SK-N-SH treated with all-trans-retinoic acid at 6 μM for 48 hours (cell line): ENCODE measurements around the gene GPNMB.

ENCODE experiments used
- ATAC-seq: fragments of 200-7000 bp; cut with Tn5 transposase; 3 replicates; pipeline ENCODE4 v1.9.1; 2020; ENCODE audit warnings: mild to moderate bottlenecking, moderate library complexity
- BACH2 ChIP-seq: fragments of 250-450 bp; sonication (Bioruptor Pico); IDR thresholded peaks from 2 replicates; pipeline ENCODE4 v1.9.0; 2021; ENCODE audit warnings: mild to moderate bottlenecking, borderline replicate concordance
- CSDC2 ChIP-seq: fragments of 250-450 bp; sonication (Bioruptor Pico); IDR thresholded peaks from 2 replicates; pipeline ENCODE4 v1.5.0; 2020; ENCODE audit warnings: mild to moderate bottlenecking, moderate library complexity
- ESRRG ChIP-seq: fragments of 250-450 bp; sonication (Bioruptor Pico); IDR thresholded peaks from 2 replicates; pipeline ENCODE4 v1.6.1; 2021; ENCODE audit warnings: mild to moderate bottlenecking
- GLIS3 ChIP-seq: fragments of 250-450 bp; sonication (Bioruptor Pico); IDR thresholded peaks from 2 replicates; pipeline ENCODE4 v1.5.0; 2020; ENCODE audit warnings: mild to moderate bottlenecking, moderate library complexity
- ISL1 ChIP-seq: fragments of 250-450 bp; sonication (Bioruptor Pico); IDR thresholded peaks from 2 replicates; pipeline ENCODE4 v2.1.2; 2022; ENCODE audit warnings: mild to moderate bottlenecking, moderate library complexity
- OSR1 ChIP-seq: fragments of 250-450 bp; sonication (Bioruptor Pico); IDR thresholded peaks from 2 replicates; pipeline ENCODE4 v1.8.0; 2022; ENCODE audit warnings: moderate library complexity, mild to moderate bottlenecking, inconsistent platforms
- RARB ChIP-seq: fragments of 250-450 bp; sonication (Bioruptor Pico); IDR thresholded peaks from 2 replicates; pipeline ENCODE4 v1.8.0; 2021; ENCODE audit warnings: mild to moderate bottlenecking, moderate library complexity
- SNAI2 ChIP-seq: fragments of 250-450 bp; sonication (Bioruptor Pico); IDR thresholded peaks from 2 replicates; pipeline ENCODE4 v1.5.0; 2020; ENCODE audit warnings: mild to moderate bottlenecking, moderate library complexity
- TCF4 ChIP-seq: fragments of 250-450 bp; sonication (Bioruptor Pico); IDR thresholded peaks from 2 replicates; pipeline ENCODE4 v1.8.0; 2021; ENCODE audit warnings: mild to moderate bottlenecking, moderate library complexity, borderline replicate concordance
- TOX ChIP-seq: fragments of 250-450 bp; sonication (Bioruptor Pico); IDR thresholded peaks from 2 replicates; pipeline ENCODE4 v1.8.0; 2021; ENCODE audit warnings: mild to moderate bottlenecking, moderate library complexity, borderline replicate concordance
- ZFP3 ChIP-seq: fragments of 250-450 bp; sonication (Bioruptor Pico); IDR thresholded peaks from 2 replicates; pipeline ENCODE4 v1.5.0; 2020; ENCODE audit warnings: mild to moderate bottlenecking, moderate library complexity
- ZFP30 ChIP-seq: fragments of 450-650 bp; formaldehyde crosslinking; IDR thresholded peaks from 2 replicates; pipeline ENCODE4 v1.5.0; 2022; ENCODE audit warnings: mild to moderate bottlenecking, moderate library complexity
- ZNF565 ChIP-seq: fragments of 450-650 bp; formaldehyde crosslinking; conservative IDR thresholded peaks from 2 replicates; pipeline ENCODE4 v1.5.0; 2020; ENCODE audit warnings: low read depth, mild to moderate bottlenecking, moderate library complexity
- ZNF70 ChIP-seq: fragments of 450-650 bp; formaldehyde crosslinking; IDR thresholded peaks from 2 replicates; pipeline ENCODE4 v1.5.0; 2020; ENCODE audit warnings: mild to moderate bottlenecking, moderate library complexity
- ZNF8 ChIP-seq: fragments of 450-650 bp; formaldehyde crosslinking; IDR thresholded peaks from 2 replicates; pipeline ENCODE4 v1.5.0; 2020; ENCODE audit warnings: mild to moderate bottlenecking, moderate library complexity
- TF ChIP-seq, protein P1 (sequence below): fragments of 250-450 bp; sonication (Bioruptor Pico); IDR thresholded peaks from 2 replicates; pipeline ENCODE4 v1.5.1; 2020; ENCODE audit warnings: low read depth, mild to moderate bottlenecking, moderate library complexity
- TF ChIP-seq, protein P2 (sequence below): fragments of 250-450 bp; sonication (Bioruptor Pico); IDR thresholded peaks from 2 replicates; pipeline ENCODE4 v1.5.1; 2021; ENCODE audit warnings: mild to moderate bottlenecking, moderate library complexity
- TF ChIP-seq, protein P3 (sequence below): fragments of 250-450 bp; sonication (Bioruptor Pico); IDR thresholded peaks from 2 replicates; pipeline ENCODE4 v1.8.0; 2020; ENCODE audit warnings: mild to moderate bottlenecking, moderate library complexity, borderline replicate concordance
- TF ChIP-seq, protein P4 (sequence below): fragments of 250-450 bp; sonication (Bioruptor Pico); IDR thresholded peaks from 2 replicates; pipeline ENCODE4 v1.8.0; 2021; ENCODE audit warnings: low read depth, mild to moderate bottlenecking, moderate library complexity, borderline replicate concordance

The GPNMB gene

DNA sequence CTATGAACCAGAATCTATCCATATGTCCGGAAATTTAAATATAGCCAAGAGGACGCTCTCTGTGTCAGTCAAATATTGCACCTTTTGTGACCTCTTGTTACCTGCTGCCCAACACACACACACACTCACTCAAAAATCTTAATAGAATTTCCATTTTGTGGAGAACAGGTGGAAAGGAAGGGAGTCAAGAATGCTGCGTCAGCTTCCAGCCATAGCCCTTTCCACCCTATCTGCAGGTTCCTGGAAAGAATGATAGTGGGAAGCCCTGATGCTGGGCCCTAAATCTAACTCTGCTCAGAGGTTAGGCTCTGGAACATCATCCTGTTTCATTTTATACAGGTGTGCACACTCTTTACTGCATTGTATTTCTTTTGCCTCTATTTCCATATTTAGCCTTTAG is 9.6 kb upstream of the GPNMB start:
- ATAC-seq: no peak

DNA sequence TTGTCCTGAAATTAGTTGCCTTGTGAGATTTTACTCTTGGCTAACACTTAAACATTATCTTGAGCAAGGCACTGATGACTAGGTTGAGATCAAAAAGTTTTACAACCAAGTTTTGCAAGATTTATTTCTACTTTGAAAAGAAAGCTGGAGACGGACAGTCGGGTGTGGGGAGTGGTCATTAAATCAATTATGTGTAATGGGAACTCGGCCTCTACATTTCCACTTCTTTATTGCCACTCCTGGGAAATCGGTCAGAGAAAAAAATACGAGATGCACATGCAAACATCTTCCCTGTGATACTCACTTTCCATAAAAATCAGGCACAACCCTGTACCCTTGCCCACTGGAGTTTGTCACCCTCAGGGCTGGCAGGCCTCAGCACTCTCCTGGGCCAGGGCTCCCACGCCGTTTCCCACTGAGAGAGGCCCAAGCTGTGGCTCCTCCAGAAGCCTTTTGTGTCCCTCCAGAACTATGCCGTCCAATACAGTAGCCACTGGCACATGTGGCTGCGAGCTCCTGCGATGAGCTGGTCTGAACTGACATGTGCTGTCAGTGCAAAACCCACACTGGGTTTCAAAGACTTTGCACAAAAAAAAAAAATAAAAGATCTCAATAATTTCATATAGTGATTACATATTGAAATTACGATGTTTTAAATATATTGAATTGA is 7.5 kb upstream of the GPNMB start:
- no peak for ATAC-seq

More for the DNA sequence above, 9.6 kb upstream of the GPNMB start:
- no peak for TF ChIP-seq BACH2 (CRISPR knock-in tag)
- no peak for TF ChIP-seq CSDC2 (CRISPR knock-in tag)
- TF ChIP-seq, protein P1, sequence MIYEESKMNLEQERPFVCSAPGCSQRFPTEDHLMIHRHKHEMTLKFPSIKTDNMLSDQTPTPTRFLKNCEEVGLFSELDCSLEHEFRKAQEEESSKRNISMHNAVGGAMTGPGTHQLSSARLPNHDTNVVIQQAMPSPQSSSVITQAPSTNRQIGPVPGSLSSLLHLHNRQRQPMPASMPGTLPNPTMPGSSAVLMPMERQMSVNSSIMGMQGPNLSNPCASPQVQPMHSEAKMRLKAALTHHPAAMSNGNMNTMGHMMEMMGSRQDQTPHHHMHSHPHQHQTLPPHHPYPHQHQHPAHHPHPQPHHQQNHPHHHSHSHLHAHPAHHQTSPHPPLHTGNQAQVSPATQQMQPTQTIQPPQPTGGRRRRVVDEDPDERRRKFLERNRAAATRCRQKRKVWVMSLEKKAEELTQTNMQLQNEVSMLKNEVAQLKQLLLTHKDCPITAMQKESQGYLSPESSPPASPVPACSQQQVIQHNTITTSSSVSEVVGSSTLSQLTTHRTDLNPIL (CRISPR knock-in tag): no peak
- no peak for TF ChIP-seq TCF4 (CRISPR knock-in tag)
- TF ChIP-seq RARB: no peak
- TF ChIP-seq OSR1 (CRISPR knock-in tag): no peak
- no peak for TF ChIP-seq ZNF70 (CRISPR knock-in tag)

DNA sequence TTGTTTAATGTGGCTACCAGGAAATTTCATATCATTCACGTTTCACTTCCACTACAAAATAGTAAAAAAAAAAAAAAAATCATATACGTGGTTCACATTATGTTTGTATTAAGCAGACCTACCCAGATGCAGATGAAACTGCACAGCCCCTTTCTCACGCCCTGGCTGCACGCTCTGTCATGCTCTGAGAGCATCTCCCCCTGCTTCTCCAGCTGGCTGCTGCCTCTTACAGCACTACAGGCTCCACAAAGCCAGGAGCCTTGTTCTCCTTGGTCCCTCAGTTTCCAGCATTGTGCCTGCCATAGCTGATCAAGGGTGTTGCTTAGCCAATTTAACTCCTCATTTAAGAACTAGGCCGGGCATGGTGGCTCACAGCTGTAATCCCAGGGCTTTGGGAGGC is 6.9 kb upstream of the GPNMB start:
- TF ChIP-seq SNAI2 (CRISPR knock-in tag) (no peak), OSR1 (CRISPR knock-in tag) (no peak), GLIS3 (no peak), BACH2 (CRISPR knock-in tag) (no peak), ZNF565 (no peak), ZNF70 (CRISPR knock-in tag) (no peak), ZFP30 (CRISPR knock-in tag) (no peak), ISL1 (no peak), ZNF8 (CRISPR knock-in tag) (no peak), ESRRG (CRISPR knock-in tag) (no peak), TOX (CRISPR knock-in tag) (no peak), TCF4 (CRISPR knock-in tag) (no peak)
- TF ChIP-seq, protein P2, sequence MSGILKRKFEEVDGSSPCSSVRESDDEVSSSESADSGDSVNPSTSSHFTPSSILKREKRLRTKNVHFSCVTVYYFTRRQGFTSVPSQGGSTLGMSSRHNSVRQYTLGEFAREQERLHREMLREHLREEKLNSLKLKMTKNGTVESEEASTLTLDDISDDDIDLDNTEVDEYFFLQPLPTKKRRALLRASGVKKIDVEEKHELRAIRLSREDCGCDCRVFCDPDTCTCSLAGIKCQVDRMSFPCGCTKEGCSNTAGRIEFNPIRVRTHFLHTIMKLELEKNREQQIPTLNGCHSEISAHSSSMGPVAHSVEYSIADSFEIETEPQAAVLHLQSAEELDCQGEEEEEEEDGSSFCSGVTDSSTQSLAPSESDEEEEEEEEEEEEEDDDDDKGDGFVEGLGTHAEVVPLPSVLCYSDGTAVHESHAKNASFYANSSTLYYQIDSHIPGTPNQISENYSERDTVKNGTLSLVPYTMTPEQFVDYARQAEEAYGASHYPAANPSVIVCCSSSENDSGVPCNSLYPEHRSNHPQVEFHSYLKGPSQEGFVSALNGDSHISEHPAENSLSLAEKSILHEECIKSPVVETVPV: no peak
- TF ChIP-seq, protein P3, sequence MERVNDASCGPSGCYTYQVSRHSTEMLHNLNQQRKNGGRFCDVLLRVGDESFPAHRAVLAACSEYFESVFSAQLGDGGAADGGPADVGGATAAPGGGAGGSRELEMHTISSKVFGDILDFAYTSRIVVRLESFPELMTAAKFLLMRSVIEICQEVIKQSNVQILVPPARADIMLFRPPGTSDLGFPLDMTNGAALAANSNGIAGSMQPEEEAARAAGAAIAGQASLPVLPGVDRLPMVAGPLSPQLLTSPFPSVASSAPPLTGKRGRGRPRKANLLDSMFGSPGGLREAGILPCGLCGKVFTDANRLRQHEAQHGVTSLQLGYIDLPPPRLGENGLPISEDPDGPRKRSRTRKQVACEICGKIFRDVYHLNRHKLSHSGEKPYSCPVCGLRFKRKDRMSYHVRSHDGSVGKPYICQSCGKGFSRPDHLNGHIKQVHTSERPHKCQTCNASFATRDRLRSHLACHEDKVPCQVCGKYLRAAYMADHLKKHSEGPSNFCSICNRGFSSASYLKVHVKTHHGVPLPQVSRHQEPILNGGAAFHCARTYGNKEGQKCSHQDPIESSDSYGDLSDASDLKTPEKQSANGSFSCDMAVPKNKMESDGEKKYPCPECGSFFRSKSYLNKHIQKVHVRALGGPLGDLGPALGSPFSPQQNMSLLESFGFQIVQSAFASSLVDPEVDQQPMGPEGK (CRISPR knock-in tag): no peak
- TF ChIP-seq, protein P4, sequence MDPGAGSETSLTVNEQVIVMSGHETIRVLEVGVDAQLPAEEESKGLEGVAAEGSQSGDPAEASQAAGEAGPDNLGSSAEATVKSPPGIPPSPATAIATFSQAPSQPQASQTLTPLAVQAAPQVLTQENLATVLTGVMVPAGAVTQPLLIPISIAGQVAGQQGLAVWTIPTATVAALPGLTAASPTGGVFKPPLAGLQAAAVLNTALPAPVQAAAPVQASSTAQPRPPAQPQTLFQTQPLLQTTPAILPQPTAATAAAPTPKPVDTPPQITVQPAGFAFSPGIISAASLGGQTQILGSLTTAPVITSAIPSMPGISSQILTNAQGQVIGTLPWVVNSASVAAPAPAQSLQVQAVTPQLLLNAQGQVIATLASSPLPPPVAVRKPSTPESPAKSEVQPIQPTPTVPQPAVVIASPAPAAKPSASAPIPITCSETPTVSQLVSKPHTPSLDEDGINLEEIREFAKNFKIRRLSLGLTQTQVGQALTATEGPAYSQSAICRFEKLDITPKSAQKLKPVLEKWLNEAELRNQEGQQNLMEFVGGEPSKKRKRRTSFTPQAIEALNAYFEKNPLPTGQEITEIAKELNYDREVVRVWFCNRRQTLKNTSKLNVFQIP (CRISPR knock-in tag): no peak
- TF ChIP-seq, all 23 proteins: peak for 0
- ATAC-seq: no peak

More for the DNA sequence above, 7.5 kb upstream of the GPNMB start:
- no peak for TF ChIP-seq GLIS3
- no peak for TF ChIP-seq RARB
- TF ChIP-seq, protein P4 (CRISPR knock-in tag): no peak
- TF ChIP-seq ZNF70 (CRISPR knock-in tag): no peak
- TF ChIP-seq ZNF565: no peak
- TF ChIP-seq, protein P1 (CRISPR knock-in tag): no peak
- TF ChIP-seq TCF4 (CRISPR knock-in tag): no peak
- no peak for TF ChIP-seq BACH2 (CRISPR knock-in tag)
- no peak for TF ChIP-seq ZFP3 (CRISPR knock-in tag)
